ENCODE measurements around the gene MRAP.
"Not testable (repeated sequence)": the region's sequence is repeated elsewhere in the genome, so short reads cannot be mapped to it uniquely, and the experiment has no call there.

Gene MRAP

DNA sequence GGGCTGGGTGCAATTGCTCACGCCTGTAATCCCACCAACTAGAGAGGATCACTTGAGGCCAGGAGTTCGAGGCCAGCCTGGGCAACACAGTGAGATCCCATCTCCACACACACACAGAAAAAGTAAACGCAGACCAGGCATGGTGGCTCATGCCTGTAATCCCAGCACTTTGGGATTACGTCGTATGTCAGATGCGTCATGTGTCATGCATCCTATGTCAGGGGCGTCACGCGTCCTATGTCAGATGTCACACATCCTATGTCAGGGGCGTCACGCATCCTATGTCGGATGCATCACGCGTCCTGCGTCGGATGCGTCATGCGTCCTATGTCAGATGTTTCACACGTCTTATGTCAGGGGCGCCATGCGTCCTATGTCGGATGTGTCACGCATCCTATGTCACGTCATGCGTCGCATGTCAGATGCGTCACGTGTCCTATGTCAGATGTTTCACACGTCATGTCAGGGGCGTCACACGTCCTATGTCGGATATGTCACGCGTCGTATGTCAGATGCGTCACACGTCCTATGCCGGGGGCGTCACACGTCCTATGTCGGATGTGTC is 1.5 kb downstream of the MRAP start:
- DNase-seq (ENCODE audit: low spot score) = no peak

DNA sequence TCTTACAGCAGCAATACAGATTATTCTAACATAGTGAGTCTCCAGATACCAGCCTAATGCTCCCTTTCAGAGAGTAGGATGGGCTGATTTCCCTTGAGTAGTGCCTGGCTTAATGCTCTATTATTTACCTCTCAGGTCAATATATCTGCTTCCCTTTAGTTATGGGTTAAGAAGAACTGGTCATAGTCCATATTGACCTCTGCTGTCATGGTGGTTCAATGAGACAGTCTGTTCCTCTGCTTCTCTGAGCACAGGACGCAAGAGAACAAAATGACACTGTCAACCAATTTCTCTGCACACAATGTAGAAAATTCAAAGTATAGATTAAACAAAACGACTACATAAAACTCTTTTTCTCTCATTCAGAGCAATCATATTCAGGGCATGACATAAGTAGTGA is 2.9 kb downstream of the MRAP start:
- DNase-seq (ENCODE audit: low spot score) = no peak

DNA sequence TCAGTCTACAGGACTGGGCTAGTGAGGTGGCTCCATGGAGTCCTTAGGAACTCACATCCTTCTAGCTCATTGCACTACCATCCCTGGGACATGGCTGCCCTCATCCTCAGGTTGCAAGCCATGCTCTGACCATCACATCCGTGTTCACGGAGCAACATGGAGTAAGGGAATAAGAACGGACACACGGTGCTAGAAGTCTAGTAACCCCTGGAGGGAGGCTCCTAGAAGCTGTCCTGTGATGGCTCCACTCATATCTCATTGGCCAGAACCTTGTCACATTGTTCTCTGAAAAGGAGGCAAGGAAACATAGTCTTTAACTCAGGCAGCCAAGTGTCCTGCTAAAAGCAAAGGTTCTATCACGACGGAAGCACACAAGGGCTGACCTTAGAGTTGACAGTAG is 3.9 kb downstream of the MRAP start:
- DNase-seq (ENCODE audit: low spot score) = no peak

DNA sequence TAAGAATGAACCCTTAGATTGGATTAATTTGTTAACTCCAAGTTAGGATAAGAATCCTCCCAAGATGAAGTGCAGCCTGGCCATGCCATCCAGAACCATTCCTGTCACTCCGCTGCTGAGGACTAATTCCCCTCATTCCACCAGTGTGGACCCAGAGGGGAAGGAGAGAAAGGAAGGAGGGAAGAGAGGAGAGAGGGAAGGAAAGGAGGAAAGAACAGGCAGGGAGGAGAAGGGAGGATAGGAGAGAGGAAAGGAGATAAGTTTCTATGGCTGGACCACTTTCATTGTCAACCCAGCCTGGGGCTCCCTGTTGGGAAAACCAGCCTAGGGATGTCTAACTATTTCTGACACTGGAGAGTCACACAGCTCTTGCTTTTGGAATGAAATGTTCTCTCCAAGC is 4.7 kb downstream of the MRAP start:
- no peak for DNase-seq (ENCODE audit: low spot score)

DNA sequence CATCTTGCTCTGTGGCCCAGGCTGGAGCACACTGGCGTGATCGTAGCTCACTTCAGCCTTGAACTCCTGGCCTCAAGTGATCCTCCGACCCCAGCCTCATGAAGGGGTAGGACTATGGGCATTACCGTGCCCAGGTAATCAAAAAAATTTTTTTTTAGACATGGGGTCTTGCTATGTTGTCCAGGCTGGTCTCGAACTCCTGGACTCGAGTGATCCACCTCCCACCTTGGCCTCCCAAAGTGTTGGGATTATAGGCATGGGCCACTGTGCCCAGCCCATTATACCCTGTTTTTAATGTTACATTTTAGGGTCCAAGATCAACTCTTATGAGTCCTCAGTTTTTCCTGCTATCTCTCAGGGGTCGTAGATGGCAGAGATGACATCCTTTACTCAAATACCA is 6.3 kb downstream of the MRAP start:
- no peak for DNase-seq (ENCODE audit: low spot score)

DNA sequence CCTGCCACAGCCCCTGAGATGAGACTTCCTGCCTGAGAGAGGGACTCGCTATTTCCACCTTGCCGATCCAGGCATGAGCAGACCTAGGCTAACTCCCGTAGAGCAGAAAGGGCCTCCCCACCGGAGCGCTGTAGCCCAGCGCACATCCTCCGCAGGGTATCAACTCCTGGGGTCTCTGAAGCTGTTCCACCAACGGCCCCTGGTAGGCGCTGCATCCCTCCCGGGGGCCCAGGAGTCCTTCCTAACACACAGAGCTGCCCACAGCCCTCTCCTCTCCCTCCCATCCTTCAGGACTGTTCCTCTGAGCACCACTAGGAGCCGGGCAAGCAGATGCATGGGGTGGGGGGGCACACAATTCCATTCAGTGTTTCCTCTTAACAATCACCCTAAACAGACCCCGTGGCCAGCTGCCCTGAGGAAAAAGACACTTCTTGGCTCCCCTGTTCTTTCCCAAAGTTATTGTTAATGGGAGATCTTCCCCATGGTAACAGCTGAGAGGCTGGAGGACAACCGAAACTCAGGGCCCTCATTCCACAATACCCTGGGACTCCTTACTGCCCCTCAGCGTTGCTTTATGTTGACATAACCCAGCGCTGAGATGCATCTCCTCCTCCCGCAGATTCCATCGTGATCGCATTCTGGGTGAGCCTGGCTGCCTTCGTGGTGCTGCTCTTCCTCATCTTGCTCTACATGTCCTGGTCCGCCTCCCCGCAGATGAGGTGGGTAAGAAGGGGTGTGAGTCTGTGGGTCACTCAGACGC is 7.5 kb downstream of the MRAP start:
- DNase-seq (ENCODE audit: low spot score) = peak; percentile 94

DNA sequence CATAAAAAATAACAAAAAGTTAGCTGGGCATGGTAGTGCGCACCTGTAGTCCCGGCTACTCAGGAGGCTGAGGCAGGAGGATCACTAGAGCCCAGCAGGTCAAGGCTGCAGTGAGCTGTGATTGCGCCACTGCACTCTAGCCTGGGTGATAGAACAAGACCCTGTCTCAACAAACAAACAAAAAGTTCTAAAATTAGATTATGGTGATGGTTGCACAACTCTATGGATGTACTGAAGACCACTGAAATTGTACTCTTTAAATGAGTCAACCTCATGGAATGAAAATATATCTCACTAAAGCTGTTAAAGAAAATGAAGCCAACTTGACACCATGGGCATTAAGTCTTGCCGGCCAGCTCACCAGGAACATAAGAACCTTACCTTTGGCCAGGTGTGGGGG is 9.1 kb downstream of the MRAP start:
- no peak for DNase-seq (ENCODE audit: low spot score)

DNA sequence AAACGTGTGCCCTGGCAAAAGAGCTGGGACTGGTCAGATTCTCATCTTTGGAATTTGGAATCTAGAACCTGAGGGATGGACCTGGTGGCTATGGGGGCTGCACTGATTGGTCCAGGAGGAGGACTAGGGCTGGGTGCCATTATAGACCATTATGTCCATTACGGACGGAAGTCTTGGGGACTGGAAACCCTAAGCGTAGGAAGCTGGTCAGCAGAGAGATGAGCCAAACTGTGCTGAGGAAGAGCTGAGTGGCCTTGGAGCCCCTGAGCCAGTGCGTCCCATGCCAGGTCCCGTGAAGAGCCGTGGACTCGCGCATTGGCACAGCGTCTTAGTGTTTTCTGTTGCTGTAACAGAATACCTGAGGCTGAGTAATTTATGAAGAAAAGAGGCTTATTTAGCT is 10.0 kb downstream of the MRAP start:
- DNase-seq (ENCODE audit: low spot score) = no peak

DNA sequence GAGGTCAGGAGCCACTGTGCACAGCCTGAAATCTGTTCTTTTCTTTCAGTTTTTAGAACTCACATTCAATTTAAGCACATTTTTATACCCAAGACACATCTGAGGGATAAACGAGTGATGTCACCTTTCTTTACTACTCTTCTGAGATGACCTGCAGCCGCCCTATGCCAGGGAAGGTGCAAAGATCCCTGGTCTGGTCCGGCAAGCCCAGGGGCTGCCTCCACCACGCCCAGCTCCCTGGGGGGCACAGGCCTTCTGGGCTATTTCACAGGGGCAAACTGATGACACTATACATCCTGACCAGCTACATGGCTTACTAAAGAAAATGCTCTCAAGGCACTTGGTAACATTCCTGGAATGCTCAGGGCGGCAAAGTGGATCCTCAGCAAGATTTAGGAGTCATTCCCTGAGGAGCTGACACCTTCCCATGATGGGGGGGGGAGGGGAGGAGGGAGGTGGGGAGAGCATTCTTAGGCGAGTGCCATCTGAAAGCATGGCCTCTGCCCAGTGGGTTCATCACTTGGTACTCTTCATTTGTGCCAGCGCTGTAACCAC is 11.3 kb downstream of the MRAP start:
- no peak for DNase-seq (ENCODE audit: low spot score)

DNA sequence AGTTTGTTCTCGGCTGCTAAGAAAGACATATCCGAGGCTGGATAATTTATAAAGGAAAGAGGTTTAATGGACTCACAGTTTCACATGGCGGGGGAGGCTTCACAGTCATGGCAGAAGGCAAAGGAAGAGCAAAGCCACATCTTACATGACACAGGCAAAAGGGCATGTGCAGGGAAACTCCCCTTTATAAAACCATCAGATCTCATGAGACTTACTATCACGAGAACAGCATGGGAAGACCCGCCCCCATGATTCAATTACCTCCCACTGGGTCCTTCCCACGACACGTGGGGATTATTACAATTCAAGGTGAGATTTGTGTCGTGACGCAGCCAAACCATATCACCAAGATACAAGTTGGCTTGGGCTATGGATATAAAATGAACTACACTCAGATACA is 12.3 kb downstream of the MRAP start:
- DNase-seq (ENCODE audit: low spot score) = not testable (repeated sequence)

DNA sequence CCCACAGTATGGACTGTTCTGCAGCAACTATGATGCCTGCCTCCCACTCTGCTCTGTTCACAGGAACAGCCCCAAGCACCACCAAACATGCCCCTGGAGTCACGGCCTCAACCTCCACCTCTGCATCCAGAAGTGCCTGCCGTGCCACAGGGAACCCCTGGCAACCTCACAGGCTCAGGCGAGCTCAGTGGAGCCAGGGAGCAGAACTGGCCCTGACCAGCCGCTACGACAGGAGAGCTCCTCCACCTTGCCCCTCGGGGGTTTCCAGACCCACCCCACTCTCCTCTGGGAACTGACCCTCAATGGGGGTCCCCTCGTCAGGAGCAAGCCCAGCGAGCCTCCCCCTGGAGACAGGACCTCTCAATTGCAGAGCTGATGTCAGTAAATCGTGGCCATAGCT is 13.0 kb downstream of the MRAP start:
- DNase-seq (ENCODE audit: low spot score) = no peak

DNA sequence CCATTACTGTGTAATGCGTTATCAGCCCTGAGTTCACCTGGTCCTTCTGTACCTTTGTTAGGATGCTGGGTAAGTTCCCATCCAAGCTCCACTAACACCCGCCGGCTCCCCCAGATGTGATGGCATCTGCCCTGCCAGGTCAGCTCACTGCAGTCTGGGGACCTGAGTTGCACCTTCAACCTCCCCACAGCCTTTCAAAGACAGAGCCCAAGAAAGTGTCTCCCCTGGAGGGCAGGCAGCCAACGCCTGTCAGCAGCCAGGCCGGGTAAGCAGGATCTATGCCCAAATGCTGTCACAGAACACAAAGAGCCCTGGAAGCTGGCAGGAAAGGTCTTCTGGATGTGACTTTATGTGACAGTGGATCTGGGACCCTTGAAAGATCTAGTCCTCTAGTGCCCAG is 13.7 kb downstream of the MRAP start:
- DNase-seq (ENCODE audit: low spot score) = no peak

DNA sequence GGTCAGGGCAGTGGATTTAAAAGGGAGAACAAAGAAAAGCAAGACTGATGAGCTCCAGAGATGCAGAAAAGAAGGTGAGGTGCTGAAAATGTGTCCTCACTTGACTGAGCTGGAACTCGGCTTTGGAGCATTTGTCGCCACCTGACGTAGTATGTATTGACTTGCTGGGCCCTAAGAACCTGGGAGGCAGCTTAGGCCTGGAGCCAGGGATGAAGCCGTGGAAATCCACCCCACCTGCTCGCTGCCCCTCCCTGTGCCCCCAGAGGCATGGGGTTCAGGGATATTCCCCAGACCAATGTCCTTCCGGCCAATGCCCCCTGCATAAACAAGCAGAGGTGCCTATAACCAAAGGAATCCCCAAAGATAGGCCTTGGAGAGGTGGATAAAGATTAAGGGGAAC is 14.3 kb downstream of the MRAP start:
- no peak for DNase-seq (ENCODE audit: low spot score)

DNA sequence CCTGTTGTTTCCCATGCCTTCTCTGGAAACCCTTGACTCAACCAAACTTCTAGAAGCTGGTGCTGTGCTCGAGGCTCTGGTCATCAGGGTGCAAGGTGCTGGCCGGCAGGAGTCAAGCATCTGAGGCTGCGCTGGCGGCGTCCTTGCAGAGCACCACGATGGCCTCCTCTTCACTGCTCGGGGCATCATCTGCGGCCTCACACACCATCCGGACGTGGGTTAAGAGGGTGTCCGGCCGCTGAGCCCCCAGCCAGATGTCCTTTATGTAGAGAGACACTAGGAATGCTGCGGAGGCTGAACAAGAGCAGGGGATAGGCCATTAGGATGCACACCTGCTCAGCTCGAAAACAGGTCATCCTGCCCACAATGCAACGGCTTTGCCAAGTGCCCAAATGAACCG is 16.2 kb downstream of the MRAP start:
- no peak for DNase-seq (ENCODE audit: low spot score)

DNA sequence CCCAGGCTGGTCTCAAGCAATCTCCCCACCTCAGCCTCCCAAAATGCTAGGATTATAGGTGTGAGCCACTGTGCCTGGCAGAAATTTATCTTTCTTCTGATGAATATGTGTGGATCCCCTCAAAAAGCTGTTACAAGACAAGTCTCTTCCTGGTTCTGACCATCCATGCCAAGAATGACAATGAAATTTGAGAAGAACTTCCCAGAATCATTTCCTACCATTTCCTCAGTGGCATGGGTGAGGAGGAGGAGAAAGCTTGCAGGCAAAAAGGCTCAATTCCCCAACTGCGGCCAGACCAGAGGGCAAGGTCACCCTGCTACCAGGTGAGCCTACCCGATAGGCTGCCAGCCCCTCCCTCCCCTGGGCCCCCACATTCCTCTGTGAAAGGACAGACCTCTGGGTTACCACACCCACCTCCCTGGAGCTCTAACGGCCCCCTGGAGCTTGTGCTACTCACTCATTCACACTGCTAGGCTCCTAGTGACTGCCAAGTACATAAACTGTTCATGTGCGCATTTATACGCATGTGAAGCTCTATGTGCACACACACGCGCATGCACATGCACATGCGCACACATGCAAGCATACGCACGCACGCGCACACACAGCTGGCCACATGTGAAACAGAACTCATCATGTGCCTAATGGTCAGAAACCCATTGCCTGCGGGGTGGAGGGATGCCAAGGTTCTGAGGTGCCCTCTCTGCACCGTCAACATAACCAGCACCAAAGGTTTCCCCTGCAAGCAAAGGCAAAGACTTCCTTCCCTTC is 17.0 kb downstream of the MRAP start:
- no peak for DNase-seq (ENCODE audit: low spot score)

DNA sequence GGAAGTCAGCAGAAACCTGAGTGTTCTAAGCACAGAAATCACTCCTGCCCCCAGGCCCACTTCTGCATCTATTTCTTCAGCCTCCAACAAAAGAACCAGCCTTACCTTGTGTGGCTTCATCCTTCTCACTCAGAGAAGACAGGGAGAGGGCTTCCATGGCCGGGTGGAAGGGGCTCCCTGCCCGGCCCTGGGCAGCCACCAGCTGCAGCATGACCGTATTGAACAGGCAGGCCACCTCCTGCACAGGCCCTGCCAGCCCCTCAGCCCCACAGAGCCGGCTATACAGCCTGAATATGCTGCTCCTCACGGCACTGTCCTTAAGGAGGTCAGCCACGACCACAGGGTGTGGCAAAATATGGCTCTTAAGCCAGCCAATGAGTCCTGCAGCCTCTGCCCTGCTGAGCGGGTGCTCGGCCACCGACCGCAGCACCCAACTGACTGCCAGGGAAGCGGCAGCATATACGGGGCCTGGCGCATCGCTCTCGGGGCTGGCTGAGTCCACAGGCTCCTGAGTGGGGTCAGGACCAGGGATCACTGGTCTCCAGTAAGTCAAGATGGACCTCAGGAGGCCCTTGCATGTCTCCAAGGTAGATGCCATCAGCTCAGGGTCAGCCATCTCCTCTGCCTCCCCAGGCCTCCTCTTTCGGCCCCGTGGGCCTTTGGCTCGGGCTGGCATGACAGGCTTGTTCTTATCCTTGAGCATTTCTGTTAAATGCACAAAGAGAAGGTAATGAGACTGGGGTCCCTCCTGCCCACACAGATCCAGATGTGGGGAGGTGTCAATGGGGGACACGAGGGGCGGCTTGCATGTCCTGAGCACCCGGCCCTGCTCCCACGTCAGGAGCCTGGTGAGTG is 17.9 kb downstream of the MRAP start:
- no peak for DNase-seq (ENCODE audit: low spot score)

DNA sequence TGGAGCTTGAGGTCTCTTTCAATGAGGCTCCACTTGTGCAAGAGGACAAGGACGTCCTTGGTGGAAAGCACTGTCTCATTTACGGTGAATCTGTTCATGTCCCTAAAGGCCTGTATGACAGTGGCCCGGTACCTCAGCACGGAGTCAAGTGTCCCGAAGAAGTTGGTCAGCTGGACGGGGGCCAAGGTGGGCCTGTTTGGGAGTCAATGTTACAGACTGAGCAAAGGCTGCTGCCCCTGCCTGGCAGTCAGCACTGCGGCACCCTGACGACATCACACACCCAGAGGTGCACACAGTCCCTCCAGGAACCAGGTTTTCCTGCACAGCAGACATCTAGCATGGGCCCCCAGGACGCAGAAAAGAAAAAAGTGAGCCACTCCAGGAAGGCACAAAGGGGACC is 19.1 kb downstream of the MRAP start:
- DNase-seq (ENCODE audit: low spot score) = no peak

DNA sequence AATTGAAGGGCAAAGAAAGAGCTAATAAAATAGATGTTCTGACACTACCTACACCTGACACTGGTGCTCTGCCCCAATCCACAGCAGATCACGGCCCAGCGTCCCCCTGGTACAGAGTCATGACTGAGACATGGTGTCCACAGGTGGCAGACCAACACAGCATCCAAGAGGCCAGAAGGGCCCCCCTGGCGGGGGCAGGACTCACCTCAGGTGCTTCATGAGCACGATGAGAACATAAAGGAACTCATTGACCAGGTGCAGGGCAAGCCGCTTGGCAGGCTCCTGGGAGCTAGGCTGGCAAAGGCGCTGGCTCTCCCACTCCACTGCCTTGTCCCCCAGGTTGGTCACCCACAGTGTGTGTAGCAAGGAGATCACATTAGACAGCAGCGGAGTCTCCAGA is 20.4 kb downstream of the MRAP start:
- DNase-seq (ENCODE audit: low spot score) = no peak

DNA sequence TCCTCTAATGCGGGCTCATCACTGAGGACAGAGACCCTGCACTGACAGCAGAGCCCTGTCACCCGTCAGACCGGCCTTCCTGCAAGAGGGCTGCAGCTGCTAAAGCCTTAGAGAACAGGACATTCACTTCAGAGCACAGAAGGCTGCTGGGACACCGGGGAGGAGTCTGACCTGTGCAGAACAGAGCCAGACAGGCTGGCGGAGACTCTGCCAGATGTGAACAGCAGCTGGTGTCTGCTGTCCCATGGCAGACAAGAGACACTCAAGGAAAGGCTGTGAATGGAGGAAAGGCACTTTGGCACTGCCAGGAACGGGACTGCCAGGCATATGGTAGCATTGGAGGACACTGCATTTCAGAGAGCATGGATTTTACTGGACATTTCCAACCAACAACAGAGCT is 21.4 kb downstream of the MRAP start:
- no peak for DNase-seq (ENCODE audit: low spot score)

DNA sequence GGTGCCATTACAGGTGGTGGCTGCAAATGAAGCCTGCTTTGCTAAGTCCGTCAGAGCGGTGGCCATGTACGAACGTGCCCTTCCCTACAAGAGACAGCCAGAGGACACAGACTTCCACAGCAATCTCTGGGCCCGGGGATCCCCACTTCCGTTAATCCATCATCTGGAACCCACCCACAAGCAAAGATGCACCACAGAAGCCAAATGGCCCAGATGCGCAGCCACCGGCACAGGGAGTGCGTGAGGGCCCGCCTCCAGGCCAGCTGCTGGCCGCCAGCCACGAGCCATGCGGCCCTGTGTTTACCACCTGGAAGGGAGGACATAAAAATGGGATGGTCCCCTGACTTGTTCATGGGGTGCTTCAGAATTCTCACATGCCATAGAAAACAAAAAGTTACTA is 22.1 kb downstream of the MRAP start:
- no peak for DNase-seq (ENCODE audit: low spot score)

DNA sequence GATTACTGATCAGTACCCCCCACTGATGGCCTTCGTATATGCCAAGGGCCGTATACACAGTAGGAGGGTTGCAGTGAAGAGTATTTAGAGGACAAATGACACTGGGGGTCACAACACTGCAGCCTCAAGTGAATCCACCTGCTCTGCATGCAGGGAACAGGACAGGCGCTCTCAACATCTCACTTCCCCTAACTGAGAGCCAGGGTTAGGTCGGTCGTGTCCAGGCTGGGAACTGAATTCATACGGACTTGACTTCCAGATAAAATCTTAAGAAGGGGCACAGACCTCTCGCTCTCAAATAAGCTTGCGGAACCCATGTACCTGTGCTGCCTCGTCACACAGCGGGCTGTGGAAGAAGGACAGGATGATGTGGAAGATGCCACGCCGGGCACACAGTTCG is 22.8 kb downstream of the MRAP start:
- no peak for DNase-seq (ENCODE audit: low spot score)

DNA sequence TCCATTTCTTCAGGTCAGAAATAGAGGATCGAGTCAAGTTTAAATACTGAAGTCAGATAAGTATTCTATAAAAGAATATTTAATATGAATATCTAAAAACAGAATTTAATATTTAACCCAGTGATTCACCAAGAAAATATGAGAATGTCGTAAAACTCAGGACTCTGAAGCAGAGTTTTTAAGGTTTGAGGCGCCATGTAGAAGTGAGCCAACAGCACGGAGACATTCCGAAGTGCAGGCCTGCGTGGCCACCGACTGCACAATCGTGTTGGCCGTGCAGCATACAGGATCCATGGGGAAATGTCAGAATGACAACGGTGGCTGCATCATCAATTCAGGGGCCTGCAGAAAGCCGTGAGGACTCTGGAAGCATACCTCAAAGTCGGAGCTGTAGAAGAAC is 23.4 kb downstream of the MRAP start:
- no peak for DNase-seq (ENCODE audit: low spot score)
